Hindlimb muscle (tissue), 1 donor: ENCODE results near the gene SPDYE4. TPM values are rescaled to one million over a fixed set of nuclear protein-coding genes. Genes with fewer than 3 reads are reported as not detected.

Source experiments
- DNase-seq: peaks from one replicate; pipeline ENCODE4 v3.0.0-alpha.2; 2013
- polyA plus RNA-seq: library from polyadenylated mRNA; unstranded; fragments of 120-200 nt; gene quantifications from one replicate; pipeline ENCODE4 v1.2.1, GENCODE V29; 2013; ENCODE audit not compliant: insufficient read length

The SPDYE4 gene
- polyA plus RNA-seq, 1 donor: 0.86 TPM

DNA sequence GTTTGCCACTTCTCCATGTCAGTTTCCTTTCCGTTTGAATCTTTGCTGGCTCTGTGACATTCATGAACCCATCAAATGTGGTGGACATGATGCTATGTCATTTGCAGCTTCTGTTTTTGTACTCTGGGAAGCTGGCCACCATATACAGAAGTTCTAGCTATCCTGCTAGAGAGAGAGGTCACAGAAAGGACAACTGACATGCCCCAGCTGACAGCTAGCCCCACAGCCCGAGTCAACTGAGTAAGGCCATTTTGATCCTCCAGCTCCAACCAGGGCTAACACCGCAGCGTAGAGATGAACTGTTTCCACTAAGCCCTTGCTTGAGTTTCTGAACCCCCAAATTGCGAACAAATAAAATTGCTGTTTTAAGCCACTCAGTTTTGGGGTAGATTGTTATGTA is 47.5 kb downstream of the SPDYE4 start:
- DNase-seq: no peak

- no peak for DNase-seq
Measured at GRCh38 chr17:8709006-8709405, 49.3 kb downstream of the SPDYE4 start.

- DNase-seq: no peak
Measured at GRCh38 chr17:8708025-8708461, 50.3 kb downstream of the SPDYE4 start.

DNA sequence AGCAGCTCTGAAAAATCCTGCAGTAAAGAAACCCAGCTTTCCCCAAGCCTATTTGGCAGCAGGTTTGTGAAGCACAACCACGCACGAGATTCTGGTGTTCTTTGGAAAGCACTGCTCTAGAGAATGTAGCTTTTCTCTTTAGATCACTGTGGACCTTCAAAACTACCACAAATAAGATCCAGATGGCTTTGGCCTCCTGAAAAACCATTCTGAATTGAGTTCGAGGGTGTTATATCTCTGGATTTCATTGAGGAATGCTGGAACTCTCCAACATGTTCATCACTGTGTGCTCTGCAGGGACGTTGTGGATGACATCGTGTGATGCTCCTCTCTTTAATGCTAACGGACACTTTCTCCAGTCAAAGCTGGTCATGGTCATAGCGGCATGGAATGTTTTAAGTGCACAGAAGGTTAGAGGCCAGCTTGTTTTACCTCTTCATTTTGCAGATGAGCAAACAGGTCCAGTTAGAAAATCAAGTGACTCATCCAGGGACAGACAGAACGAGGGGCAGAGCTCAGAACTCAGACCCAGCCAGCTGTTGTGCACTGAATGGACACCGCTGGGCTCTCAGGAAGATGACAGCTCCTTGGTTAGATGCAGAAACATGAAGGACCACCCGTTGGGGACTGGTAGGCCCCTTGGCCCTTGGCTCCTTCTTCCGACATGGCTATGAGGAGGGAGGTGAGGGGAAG is 50.9 kb downstream of the SPDYE4 start:
- no peak for DNase-seq

GRCh38 chr17:8706431-8706830 is 51.9 kb downstream of the SPDYE4 start:
- no peak for DNase-seq

GRCh38 chr17:8705427-8705826 is 52.9 kb downstream of the SPDYE4 start:
- no peak for DNase-seq

GRCh38 chr17:8703001-8703400 is 55.3 kb downstream of the SPDYE4 start:
- DNase-seq: no peak

GRCh38 chr17:8701754-8702153 is 56.6 kb downstream of the SPDYE4 start:
- DNase-seq: no peak

DNA sequence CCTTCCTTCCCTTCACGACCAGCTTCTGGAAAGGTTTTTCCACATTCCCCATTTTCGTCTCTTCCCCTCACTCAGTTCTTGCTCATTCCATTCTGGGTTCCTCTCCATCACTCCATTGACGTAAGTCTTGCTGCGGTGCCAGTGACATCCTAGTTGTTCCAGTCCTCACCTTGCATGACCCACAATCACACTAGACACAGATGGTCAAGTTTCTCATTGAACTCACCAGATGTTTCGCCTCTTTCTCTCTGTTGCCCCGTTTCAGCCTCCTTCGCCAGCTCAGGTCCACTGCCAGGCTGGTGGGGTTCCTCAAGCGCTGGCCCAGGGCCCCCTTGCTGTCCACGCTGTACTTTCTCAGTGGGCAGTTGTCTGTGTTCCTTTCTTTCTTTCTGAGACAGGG is 57.1 kb downstream of the SPDYE4 start:
- no peak for DNase-seq

Other genes with a start within 250 kb of the SPDYE4 start
- gene MYH10, start 127.8 kb downstream of the SPDYE4 start, polyA plus RNA-seq: 56.8 TPM
- not detected for gene CCDC42, start 13.7 kb downstream of the SPDYE4 start, polyA plus RNA-seq
- 0.46 TPM for gene MFSD6L, start 40.8 kb upstream of the SPDYE4 start, polyA plus RNA-seq
- 5.4 TPM for gene PIK3R6, start 109.1 kb upstream of the SPDYE4 start, polyA plus RNA-seq
- 2.2 TPM for gene PIK3R5, start 207.2 kb upstream of the SPDYE4 start, polyA plus RNA-seq